NCI-H446 treated with DMSO at 0.1 percent for 48 hours (cell line): ENCODE results near the gene SEMA4A.
"Not testable (repeated sequence)": the region's sequence is repeated elsewhere in the genome, so short reads cannot be mapped to it uniquely, and the experiment has no call there.

ENCODE experiments used
- DNase-seq: peaks from one replicate; lab custom pipeline; 2025; lab: John Stamatoyannopoulos, UW

The SEMA4A gene

GRCh38 chr1:156119503-156120209 lies 33.7 kb upstream of the SEMA4A start:
- no peak for DNase-seq

- DNase-seq, result no peak
Observed at GRCh38 chr1:156120318-156120717, 33.1 kb upstream of the SEMA4A start.

- not testable (repeated sequence) for DNase-seq
Observed at GRCh38 chr1:156121005-156121404, 32.4 kb upstream of the SEMA4A start.

- no peak for DNase-seq
Observed at GRCh38 chr1:156121457-156121856, 31.9 kb upstream of the SEMA4A start.

GRCh38 chr1:156122086-156122485 lies 31.3 kb upstream of the SEMA4A start:
- DNase-seq, result no peak

- peak; percentile 17 for DNase-seq
Observed at GRCh38 chr1:156122519-156123355, 30.6 kb upstream of the SEMA4A start.

- DNase-seq, result peak; percentile 95
Observed at GRCh38 chr1:156123356-156124196, 29.8 kb upstream of the SEMA4A start.

GRCh38 chr1:156124557-156125483 lies 28.6 kb upstream of the SEMA4A start:
- no peak for DNase-seq

- not testable (repeated sequence) for DNase-seq
Observed at GRCh38 chr1:156125544-156125943, 27.8 kb upstream of the SEMA4A start.

- DNase-seq, result peak; percentile 54
Observed at GRCh38 chr1:156126043-156126629, 27.2 kb upstream of the SEMA4A start.

- no peak for DNase-seq
Observed at GRCh38 chr1:156126630-156127534, 26.5 kb upstream of the SEMA4A start.

GRCh38 chr1:156128308-156128653 lies 25.1 kb upstream of the SEMA4A start:
- no peak for DNase-seq

- DNase-seq, result no peak
Observed at GRCh38 chr1:156128654-156129597, 24.5 kb upstream of the SEMA4A start.

- DNase-seq, result peak; percentile 73
Observed at GRCh38 chr1:156129687-156130577, 23.5 kb upstream of the SEMA4A start.

- DNase-seq, result no peak
Observed at GRCh38 chr1:156130578-156130942, 22.8 kb upstream of the SEMA4A start.

GRCh38 chr1:156134716-156135435 lies 18.5 kb upstream of the SEMA4A start:
- DNase-seq, result no peak
